Glomerular visceral epithelial cell (primary cell): ENCODE results near the gene C11orf42.

ENCODE experiments used
- DNase-seq: peaks from one replicate; pipeline ENCODE4 v3.0.0-alpha.2; 2016; ENCODE audit errors: extremely low spot score

The C11orf42 gene, protein sequence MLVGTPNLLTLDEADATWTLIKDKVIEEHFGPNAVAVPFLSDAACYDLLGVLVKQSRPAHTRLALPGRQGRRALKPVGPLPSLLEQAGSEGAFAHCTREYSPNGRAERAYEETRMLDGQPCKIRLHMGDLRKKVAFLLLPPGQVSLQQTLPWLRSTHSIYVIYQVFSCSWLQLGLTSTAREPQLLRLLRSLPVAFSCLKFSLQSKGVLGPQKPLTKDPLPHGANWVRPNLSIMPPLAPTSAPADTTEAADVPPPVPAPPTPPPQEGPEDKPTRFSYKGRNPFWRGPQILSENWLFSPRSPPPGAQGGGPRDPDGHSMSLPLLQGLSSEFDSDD

GRCh38 chr11:6205366-6205765 lies at the start of gene C11orf42:
TSS of gene C11orf42 (plus strand) at chr11:6205557. CDS start at chr11:6205616, 59 bp downstream.
- DNase-seq = no peak

GRCh38 chr11:6156628-6157359 lies 48.6 kb upstream of the C11orf42 start:
- DNase-seq = no peak

- no peak for DNase-seq
Observed at GRCh38 chr11:6170226-6170625, 35.1 kb upstream of the C11orf42 start, which contains the start of gene OR52B2. TSS of gene OR52B2 (minus strand) at chr11:6170326. CDS start at chr11:6170326, 0 bp downstream.

DNA sequence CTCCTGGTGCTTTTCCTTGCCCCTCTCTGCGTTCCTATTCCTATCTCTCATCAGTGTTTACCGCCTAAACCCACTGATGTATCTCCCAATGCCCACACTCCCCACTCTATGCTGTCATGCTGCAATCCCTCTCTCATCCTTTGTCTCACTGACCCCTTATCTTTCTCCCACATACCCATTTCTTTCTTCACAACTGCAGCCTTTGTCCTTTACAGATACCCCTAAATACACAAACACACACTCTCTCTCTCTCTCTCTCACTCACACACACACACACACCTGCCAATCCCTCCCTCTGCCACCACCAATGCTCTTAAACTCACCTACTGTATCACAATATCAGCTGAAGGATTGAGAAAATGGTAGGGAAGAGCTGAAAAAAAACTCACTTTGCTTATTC lies 29.9 kb upstream of the C11orf42 start:
- no peak for DNase-seq

DNA sequence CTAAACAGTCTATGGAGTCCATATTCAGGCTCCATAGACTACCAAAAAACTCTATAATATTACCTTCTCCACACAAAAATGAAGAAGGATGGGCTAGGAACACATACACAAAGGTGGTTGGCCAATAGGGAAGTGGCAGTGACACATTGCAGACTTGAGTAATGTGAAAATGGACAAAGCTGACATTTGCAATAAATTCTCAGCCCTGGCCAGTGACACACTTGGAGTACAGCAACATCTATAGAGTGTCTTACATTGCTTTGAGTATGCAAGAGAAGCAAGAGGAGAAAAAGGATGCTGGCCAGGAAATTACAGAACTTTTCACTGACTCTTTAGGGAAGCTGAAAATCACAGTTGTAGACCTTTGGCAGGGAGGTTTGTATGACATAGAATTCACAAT lies 13.6 kb upstream of the C11orf42 start:
- no peak for DNase-seq

- no peak for DNase-seq
Observed at GRCh38 chr11:6194065-6194581, 11.2 kb upstream of the C11orf42 start.

DNA sequence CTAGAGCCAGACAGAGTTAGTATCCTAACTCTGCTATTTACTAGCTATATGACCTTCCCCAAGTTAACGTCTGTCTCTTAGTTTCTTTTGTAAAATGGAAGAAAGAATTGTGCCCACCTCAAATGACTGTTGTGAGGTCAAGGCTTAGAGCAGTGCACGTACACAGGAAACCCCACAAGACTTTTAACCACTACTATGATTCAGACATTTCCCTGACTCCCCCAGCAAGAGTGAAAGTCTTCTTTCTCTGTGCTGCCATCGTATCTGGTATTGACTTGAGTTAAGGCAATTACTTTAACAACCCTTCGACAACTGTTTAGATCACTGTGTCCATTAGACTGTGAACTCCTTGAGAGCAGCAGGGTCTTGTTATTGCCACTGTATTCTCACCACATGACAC lies 9.0 kb upstream of the C11orf42 start:
- no peak for DNase-seq

GRCh38 chr11:6197466-6198200 lies 7.7 kb upstream of the C11orf42 start:
- no peak for DNase-seq

DNA sequence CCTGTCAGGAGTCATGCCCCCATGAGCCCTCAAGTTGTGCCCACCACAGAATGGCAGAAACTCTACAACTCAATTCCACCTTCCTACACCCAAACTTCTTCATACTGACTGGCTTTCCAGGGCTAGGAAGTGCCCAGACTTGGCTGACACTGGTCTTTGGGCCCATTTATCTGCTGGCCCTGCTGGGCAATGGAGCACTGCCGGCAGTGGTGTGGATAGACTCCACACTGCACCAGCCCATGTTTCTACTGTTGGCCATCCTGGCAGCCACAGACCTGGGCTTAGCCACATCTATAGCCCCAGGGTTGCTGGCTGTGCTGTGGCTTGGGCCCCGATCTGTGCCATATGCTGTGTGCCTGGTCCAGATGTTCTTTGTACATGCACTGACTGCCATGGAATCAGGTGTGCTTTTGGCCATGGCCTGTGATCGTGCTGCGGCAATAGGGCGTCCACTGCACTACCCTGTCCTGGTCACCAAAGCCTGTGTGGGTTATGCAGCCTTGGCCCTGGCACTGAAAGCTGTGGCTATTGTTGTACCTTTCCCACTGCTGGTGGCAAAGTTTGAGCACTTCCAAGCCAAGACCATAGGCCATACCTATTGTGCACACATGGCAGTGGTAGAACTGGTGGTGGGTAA lies 6.1 kb upstream of the C11orf42 start, which contains the start of gene OR52W1:
OR52W1 (plus strand) TSS at position 51 of the 637 bp plus-strand sequence; CDS start at position 51, 0 bp downstream.
- DNase-seq = no peak

GRCh38 chr11:6200975-6201374 lies 4.4 kb upstream of the C11orf42 start:
- DNase-seq = no peak

DNA sequence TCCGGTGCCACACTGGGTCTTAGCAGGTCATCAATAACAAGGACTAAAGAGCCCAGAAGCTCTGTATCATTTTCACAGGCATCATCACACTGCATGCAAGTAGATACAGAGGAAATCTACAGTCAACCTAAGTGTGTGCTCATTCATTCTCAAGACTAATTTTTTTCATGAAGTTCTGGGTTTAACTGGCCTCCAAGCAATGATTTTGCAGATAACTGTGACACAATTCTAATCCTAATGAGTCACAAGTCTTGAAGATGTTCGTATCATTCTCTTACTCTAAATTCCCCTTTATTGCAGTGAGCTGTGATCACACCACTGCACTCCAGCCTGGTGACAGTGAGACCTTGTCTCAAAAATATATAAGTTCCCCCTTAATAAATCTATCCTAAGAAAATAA lies 3.9 kb upstream of the C11orf42 start:
- DNase-seq = no peak

GRCh38 chr11:6202041-6202440 lies 3.3 kb upstream of the C11orf42 start:
- DNase-seq = no peak

DNA sequence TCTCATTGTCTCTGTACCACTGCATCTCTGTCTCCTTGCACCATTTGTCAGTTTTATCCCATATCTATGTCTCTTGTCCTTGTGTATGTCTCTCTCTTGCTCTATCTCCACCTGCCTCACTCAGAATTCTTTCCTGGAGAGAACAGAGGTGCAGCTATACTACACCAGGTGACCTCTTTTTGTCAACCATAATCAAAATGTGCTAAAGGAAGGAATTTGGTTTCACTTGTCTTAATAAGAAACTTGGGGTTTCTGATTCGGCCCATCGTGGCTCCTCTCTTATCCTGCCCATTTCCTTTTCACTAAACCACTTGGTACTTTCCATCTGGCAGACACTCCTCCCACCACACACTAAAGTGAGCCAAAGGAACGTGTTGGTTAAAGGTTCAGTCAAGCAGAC lies 2.0 kb upstream of the C11orf42 start:
- DNase-seq = no peak

DNA sequence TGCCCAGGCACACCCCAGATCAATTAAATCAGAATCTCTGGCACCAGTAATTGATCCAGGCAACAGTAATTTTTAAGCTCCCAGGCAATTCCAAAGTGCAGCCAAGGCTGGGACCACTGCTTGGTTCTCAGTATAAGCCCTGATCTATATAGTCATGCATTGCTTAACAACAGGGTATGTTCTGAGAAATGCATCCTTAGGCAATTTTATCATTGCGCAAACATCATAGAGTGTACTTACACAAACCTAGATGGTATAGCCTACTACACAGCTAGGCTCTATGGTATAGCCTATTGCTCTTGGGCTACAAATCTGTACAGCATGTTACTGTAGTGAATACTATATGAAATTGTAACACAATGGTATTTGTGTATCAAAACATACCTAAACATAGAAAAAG lies 651 bp upstream of the C11orf42 start:
- DNase-seq = no peak

- no peak for DNase-seq
Observed at GRCh38 chr11:6206456-6207180, 1.3 kb downstream of the C11orf42 start.

DNA sequence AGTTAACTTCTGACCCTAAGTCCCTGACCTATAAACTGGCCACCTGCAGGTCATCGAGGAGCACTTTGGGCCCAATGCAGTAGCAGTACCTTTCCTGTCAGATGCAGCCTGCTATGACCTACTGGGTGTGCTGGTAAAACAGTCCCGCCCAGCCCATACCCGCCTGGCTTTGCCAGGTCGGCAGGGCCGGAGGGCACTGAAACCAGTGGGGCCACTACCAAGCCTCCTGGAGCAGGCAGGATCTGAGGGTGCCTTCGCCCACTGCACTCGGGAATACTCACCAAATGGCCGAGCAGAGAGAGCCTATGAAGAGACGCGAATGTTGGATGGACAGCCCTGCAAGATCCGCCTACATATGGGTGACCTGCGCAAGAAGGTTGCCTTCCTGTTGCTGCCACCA lies 4.4 kb downstream of the C11orf42 start:
- no peak for DNase-seq

DNA sequence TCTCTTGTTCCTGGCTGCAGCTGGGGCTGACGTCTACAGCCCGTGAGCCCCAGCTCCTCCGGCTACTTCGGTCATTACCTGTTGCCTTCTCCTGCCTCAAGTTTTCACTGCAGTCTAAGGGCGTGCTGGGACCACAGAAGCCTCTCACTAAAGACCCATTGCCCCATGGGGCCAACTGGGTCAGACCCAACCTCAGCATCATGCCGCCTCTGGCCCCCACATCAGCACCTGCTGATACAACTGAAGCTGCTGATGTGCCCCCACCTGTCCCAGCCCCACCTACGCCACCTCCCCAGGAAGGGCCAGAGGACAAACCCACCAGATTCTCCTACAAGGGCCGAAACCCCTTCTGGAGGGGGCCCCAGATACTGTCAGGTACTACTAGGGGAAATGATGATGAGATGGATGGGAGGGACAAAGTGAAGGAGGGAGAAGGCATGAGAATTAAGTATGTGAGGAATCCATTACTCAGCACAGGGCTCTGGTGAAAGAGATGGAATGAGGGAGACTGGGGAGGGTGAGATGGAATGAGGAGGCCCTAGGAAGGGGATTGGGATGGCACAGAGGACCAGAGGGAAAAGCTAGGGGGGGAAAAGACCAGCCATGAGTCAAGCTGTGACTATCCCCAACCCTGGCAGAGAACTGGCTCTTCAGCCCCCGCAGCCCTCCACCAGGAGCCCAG lies 5.1 kb downstream of the C11orf42 start:
- no peak for DNase-seq

DNA sequence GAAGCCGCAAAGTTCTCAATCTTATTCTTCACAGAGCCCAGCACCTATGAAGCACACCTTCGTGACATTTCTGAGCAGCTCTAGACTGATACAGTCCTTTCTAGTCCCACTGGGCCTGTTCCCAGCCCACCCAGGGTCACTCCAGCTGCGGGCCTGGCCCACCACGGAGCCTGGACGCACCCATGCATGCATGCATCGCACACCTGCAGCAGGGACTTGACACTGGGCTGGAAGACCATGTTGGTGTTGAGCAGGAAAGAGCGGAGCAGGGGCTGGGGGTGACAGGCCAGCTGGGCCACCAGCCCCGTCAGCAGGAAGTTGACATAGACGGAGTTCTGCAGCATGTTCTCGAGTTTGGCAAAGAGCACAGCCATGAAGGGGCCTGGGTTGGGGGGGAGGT lies 9.2 kb downstream of the C11orf42 start:
- DNase-seq = no peak

GRCh38 chr11:6216501-6216900 lies 11.1 kb downstream of the C11orf42 start:
- no peak for DNase-seq

DNA sequence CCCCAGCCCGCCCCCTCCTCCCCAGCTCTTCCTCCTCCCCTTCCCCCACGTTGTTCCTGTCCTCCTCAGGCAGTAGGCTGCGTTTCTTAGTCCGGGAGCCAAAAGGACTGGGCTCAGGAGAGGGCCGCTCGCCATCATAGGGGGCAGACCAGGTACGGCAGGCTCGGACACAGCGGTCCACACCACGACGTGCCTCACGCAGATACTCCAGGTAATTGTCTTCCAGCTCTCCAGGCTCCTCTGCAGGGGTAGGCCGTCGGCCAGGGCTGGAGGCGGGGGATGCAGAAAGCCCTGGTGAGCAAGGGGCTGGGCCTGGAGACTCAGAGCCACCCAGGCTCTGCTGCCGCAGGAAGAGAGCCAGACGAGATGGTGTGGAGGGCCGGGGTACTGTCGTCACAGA lies 12.4 kb downstream of the C11orf42 start:
- DNase-seq = no peak
